Activated B cell treated with CpG ODN at 0.5 μM for 24 hours (primary cell): ENCODE results near the gene TBCK. TPM values are rescaled to one million over a fixed set of nuclear protein-coding genes. Genes with fewer than 3 reads are reported as not detected.

Experiments used
- ATAC-seq: fragments of 200-7000 bp; cut with Tn5 transposase; one replicate; pipeline ENCODE4 v1.10.0; 2021; ENCODE audit warnings: low read depth, mild to moderate bottlenecking, moderate library complexity
- CTCF ChIA-PET: fragments of 350-600 bp; sonication (Branson Sonifier 250); formaldehyde crosslinking; loops from one replicate; lab custom pipeline; 2021; ENCODE audit warnings: antibody characterized with exemption; lab: Charles Lee
- POLR2A ChIA-PET: fragments of 350-600 bp; sonication (Branson Sonifier 250); formaldehyde crosslinking; loops from one replicate; lab custom pipeline; 2021; ENCODE audit warnings: antibody characterized with exemption; lab: Charles Lee
- DNase-seq: peaks from one replicate; pipeline ENCODE4 v3.0.0; 2022
- H3K27ac Mint-ChIP-seq: one replicate; pipeline ENCODE4 v1.8.0; 2020; ENCODE audit warnings: mixed read lengths
- H3K27me3 Mint-ChIP-seq: one replicate; pipeline ENCODE4 v1.8.0; 2021; ENCODE audit warnings: mixed read lengths
- H3K36me3 Mint-ChIP-seq: one replicate; pipeline ENCODE4 v1.8.0; 2021; ENCODE audit warnings: low read depth, mixed read lengths
- H3K4me1 Mint-ChIP-seq: one replicate; pipeline ENCODE4 v1.8.0; 2021; ENCODE audit warnings: mixed read lengths
- H3K4me3 Mint-ChIP-seq: one replicate; pipeline ENCODE4 v1.8.0; 2020; ENCODE audit warnings: mild to moderate bottlenecking, mixed read lengths
- H3K9me3 Mint-ChIP-seq: one replicate; pipeline ENCODE4 v1.8.0; 2020; ENCODE audit warnings: mixed read lengths
- CTCF ChIP-seq: fragments of 200-600 bp; IDR thresholded peaks from one replicate; pipeline ENCODE4 v1.8.0; 2022; ENCODE audit warnings: antibody characterized with exemption, mild to moderate bottlenecking
- intact Hi-C: fragments of 100-400 bp; cut with micrococcal nuclease; formaldehyde crosslinking; loops from one replicate; pipeline ENCODE4 v1.15.1; 2024
- total RNA-seq: library from RNA; stranded (reverse); gene quantifications from 2 replicates; pipeline ENCODE4 v1.2.3, GENCODE V29; 2022

Gene TBCK
- total RNA-seq, 1 donor from 2014 or later, result 60.1 TPM

GRCh38 chr4:106316773-106317409 is 882 bp upstream of the TBCK start:
- H3K27me3 Mint-ChIP-seq, result no peaks in the 10 kb centered on the region
- intact Hi-C loops, result loop anchor here (1.0 to 5.0 kb wide), 7 partner anchors 16 to 1670 kb away; partner anchors contain the start of genes CYP2U1, GSTCD, HADH and INTS12

GRCh38 chr4:106315476-106315967 is 487 bp downstream of the TBCK start:
- peaks cover 36% of the 10 kb centered on the region for H3K4me1 Mint-ChIP-seq
- H3K27ac Mint-ChIP-seq, result no peak overlapping the region
- no peak for TF ChIP-seq CTCF
- ATAC-seq, result peak; percentile 2
- POLR2A ChIA-PET, result interaction anchor here (0.6 to 1.6 kb wide), 4 partner anchors 12 to 1405 kb away, joined by 3 to 11 read pairs (median 6); partner anchors contain the start of gene PAPSS1
- CTCF ChIA-PET, result no interaction called here
- H3K9me3 Mint-ChIP-seq, result no peaks in the 10 kb centered on the region
- H3K36me3 Mint-ChIP-seq, result peaks cover 10% of the 10 kb centered on the region
- no peaks in the 10 kb centered on the region for H3K27me3 Mint-ChIP-seq
- no peak for DNase-seq
- intact Hi-C loops, result loop anchor here (5.0 kb wide), 1 partner anchor 1672 kb away; the partner anchor contains the start of gene HADH
- H3K4me3 Mint-ChIP-seq, result no peak overlapping the region

More at GRCh38 chr4:106316773-106317409, 882 bp upstream of the TBCK start:
- Mint-ChIP-seq H3K4me1 (peaks cover 35% of the 10 kb centered on the region), H3K4me3 (no peak overlapping the region), H3K36me3 (peaks cover 20% of the 10 kb centered on the region), H3K27ac (no peak overlapping the region), H3K9me3 (no peaks in the 10 kb centered on the region)
- CTCF ChIA-PET, result no interaction called here
- TF ChIP-seq CTCF, result no peak
- no peak for ATAC-seq
- DNase-seq, result no peak
- POLR2A ChIA-PET, result interaction anchor here (1.6 kb wide), 1 partner anchor 1403 kb away, joined by 11 read pairs; the partner anchor contains the start of gene PAPSS1

GRCh38 chr4:106314960-106315359 is 1.0 kb downstream of the TBCK start:
- ATAC-seq (no peak), DNase-seq (no peak)
- TF ChIP-seq CTCF, result no peak
- Mint-ChIP-seq H3K36me3 (peaks cover 4% of the 10 kb centered on the region), H3K27ac (no peak overlapping the region), H3K9me3 (no peaks in the 10 kb centered on the region), H3K4me1 (peaks cover 38% of the 10 kb centered on the region), H3K27me3 (no peaks in the 10 kb centered on the region), H3K4me3 (no peak overlapping the region)
- POLR2A ChIA-PET, result interaction anchor here (0.6 to 1.6 kb wide), 3 partner anchors 12 to 1405 kb away, joined by 3 to 11 read pairs (median 6); partner anchors contain the start of gene PAPSS1
- CTCF ChIA-PET, result no interaction called here
- intact Hi-C loops, result loop anchor here (5.0 kb wide), 1 partner anchor 1672 kb away; the partner anchor contains the start of gene HADH

- Mint-ChIP-seq H3K27ac (no peak overlapping the region), H3K4me3 (no peak overlapping the region), H3K9me3 (no peaks in the 10 kb centered on the region), H3K4me1 (peaks cover 24% of the 10 kb centered on the region), H3K36me3 (peaks cover 5% of the 10 kb centered on the region), H3K27me3 (no peaks in the 10 kb centered on the region)
- no peak for TF ChIP-seq CTCF
- no peak for ATAC-seq
- DNase-seq, result no peak
- intact Hi-C loops, result no loop called here
- CTCF ChIA-PET, result no interaction called here
- POLR2A ChIA-PET, result no interaction called here
Observed at GRCh38 chr4:106312997-106313522, 2.9 kb downstream of the TBCK start.

- no peaks in the 10 kb centered on the region for H3K9me3 Mint-ChIP-seq
- TF ChIP-seq CTCF, result no peak
- DNase-seq (no peak), ATAC-seq (no peak)
- POLR2A ChIA-PET, result no interaction called here
- no peaks in the 10 kb centered on the region for H3K27me3 Mint-ChIP-seq
- intact Hi-C loops, result no loop called here
- H3K36me3 Mint-ChIP-seq, result peaks cover 5% of the 10 kb centered on the region
- no peak overlapping the region for H3K27ac Mint-ChIP-seq
- CTCF ChIA-PET, result no interaction called here
- no peak overlapping the region for H3K4me3 Mint-ChIP-seq
- H3K4me1 Mint-ChIP-seq, result peaks cover 23% of the 10 kb centered on the region
Observed at GRCh38 chr4:106312377-106312776, 3.6 kb downstream of the TBCK start.
